ENCODE results near the gene RHOD. TPM values are rescaled to one million over a fixed set of nuclear protein-coding genes. Genes with fewer than 3 reads are reported as not detected.

The RHOD gene
- total and polyA plus RNA-seq, 2 donors = 2.8 to 11.3 TPM

DNA sequence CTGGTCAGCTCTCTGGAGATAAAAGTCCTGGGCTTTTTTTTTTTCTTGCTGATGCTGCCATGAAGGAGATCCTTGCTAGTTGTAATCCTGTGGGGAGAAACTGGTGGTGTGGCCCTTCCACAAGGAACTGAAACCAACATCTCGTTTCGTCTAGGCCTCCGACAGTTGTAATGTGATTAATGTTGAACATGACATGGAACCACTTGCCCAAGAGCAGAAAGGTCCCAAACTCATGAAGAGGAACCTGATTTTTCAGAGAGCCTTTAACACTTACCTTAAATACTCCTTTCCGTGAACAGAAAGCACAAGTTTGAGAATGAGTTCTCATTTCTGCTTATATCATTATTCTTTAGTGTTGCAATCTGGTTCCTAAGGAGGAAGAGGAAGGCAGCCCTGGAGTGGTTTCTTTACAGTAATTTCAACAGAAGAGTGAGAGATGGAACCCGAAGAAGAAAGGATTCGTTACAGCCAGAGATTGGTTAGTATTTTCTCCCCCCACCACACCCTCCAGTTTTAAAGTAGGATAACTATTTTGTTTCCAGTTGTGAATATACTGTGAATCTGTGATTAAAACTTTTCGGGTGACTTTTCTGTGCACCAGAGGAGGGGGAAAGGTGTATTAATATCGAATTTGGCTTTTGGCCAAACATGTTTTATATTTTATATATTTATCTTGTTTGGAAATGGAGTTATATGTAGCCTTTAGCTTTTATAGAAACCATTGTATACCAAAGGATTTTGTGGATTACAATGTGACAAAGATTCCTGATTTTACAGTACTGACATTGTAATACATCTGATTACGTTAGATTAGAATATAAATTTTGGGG, 64.4 kb downstream of the RHOD start:
- DNase-seq (ENCODE audit: low read depth in 6 of 9, low spot score in 9 of 9) = peak in 1 of 9 donors; percentile 57
- 14% methylated on average over 9 of the region's 9 CpGs for WGBS
- Histone ChIP-seq H3K9me3 (ENCODE audit: control insufficient read depth in 2 of 2, insufficient read depth in 1 of 2, low read length in 1 of 2) (no peaks in the 10 kb centered on the region), H3K36me3 (ENCODE audit: control insufficient read depth in 2 of 2, insufficient read depth in 2 of 2, low read length in 1 of 2) (peaks cover 13 to 28% of the 10 kb centered on the region in 2 donors), H3K27ac (ENCODE audit: low read depth in 1 of 2, low read length in 1 of 2) (peak overlapping the region in 1 of 2 donors; percentile 20), H3K4me1 (ENCODE audit: control insufficient read depth in 2 of 2, insufficient read depth in 2 of 2, low read length in 2 of 2) (peaks cover 3 to 19% of the 10 kb centered on the region in 2 donors), H3K27me3 (ENCODE audit: control insufficient read depth in 2 of 2, insufficient read depth in 1 of 2, low read length in 1 of 2) (peaks cover 6 to 12% of the 10 kb centered on the region in 2 donors), H3K4me3 (ENCODE audit: low read length in 2 of 2) (peak overlapping the region; percentile 77 to 97)

Other genes with a start within 250 kb of the RHOD start
- gene RCE1, start 213.4 kb upstream of the RHOD start, total RNA-seq = 11.4 TPM
- 23.3 TPM for gene RCE1, start 213.4 kb upstream of the RHOD start, polyA plus RNA-seq
- 10.7 TPM for gene LRFN4, start 199.8 kb upstream of the RHOD start, total RNA-seq
- 20.1 TPM for gene LRFN4, start 199.8 kb upstream of the RHOD start, polyA plus RNA-seq
- 3.4 TPM for gene PC, start 98.5 kb upstream of the RHOD start, total RNA-seq
- gene PC, start 98.5 kb upstream of the RHOD start, polyA plus RNA-seq = 9.9 TPM
- gene C11orf86, start 81.5 kb upstream of the RHOD start, total RNA-seq = not detected
- 0.14 TPM for gene C11orf86, start 81.5 kb upstream of the RHOD start, polyA plus RNA-seq
- 0.09 TPM for gene SYT12, start 33.7 kb upstream of the RHOD start, total RNA-seq
- gene SYT12, start 33.7 kb upstream of the RHOD start, polyA plus RNA-seq = 0.68 TPM
- gene KDM2A, start 62.4 kb downstream of the RHOD start, total RNA-seq = 27.4 TPM
- gene KDM2A, start 62.4 kb downstream of the RHOD start, polyA plus RNA-seq = 42.0 TPM
- 89.5 TPM for gene GRK2, start 209.6 kb downstream of the RHOD start, total RNA-seq
- 158 TPM for gene GRK2, start 209.6 kb downstream of the RHOD start, polyA plus RNA-seq
- gene ANKRD13D, start 232.5 kb downstream of the RHOD start, total RNA-seq = 32.1 TPM
- 99.1 TPM for gene ANKRD13D, start 232.5 kb downstream of the RHOD start, polyA plus RNA-seq
- 1.8 TPM for gene SSH3, start 246.7 kb downstream of the RHOD start, total RNA-seq
- 11.8 TPM for gene SSH3, start 246.7 kb downstream of the RHOD start, polyA plus RNA-seq